Right lobe of liver (tissue), 4 donors: ENCODE measurements around the gene PLCB1.

Experiments
- POLR2A ChIP-seq: fragments of 450-650 bp; IDR thresholded peaks from one replicate; pipeline ENCODE4 v1.6.1; 2017; ENCODE audit warnings: antibody characterized with exemption, mild to moderate bottlenecking
- TF ChIP-seq, protein P1 (sequence below), 4 donors: fragments of 200-600 bp in 3 of 4; fragments of 450-650 bp in 1 of 4; IDR thresholded peaks; one replicate each; pipeline versions ENCODE4 v1.5.1 to v1.8.0; 2016 to 2022; ENCODE audit warnings: antibody characterized with exemption in 4 of 4, mild to moderate bottlenecking in 2 of 4
- donor health status: DM: no; HTN: no; CAD: no.
- donor health status: DM: no; HTN: no; CAD: no.
- donor health status: DM: no; HTN: yes; CAD: no.

DNA sequence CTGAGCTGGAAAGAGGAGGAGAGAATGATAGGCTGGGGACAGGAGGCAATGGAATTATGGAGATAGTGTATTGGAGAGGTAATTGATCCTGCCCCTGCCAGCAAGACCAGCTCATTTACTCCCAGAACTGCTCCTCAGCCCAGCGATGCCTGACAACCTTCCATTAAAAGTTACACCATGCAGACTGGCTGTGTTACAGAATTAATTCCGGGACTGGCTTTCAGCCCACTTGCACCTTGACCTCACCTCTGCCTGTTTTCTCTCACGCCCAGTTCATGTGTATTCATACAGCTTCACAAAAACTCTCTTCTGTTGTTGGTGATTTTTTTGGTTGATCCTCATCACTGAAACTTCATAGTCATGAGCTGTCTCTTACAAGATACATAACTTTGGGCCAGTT, 207.3 kb downstream of the PLCB1 start:
- TF ChIP-seq POLR2A = no peak
- TF ChIP-seq, protein P1, sequence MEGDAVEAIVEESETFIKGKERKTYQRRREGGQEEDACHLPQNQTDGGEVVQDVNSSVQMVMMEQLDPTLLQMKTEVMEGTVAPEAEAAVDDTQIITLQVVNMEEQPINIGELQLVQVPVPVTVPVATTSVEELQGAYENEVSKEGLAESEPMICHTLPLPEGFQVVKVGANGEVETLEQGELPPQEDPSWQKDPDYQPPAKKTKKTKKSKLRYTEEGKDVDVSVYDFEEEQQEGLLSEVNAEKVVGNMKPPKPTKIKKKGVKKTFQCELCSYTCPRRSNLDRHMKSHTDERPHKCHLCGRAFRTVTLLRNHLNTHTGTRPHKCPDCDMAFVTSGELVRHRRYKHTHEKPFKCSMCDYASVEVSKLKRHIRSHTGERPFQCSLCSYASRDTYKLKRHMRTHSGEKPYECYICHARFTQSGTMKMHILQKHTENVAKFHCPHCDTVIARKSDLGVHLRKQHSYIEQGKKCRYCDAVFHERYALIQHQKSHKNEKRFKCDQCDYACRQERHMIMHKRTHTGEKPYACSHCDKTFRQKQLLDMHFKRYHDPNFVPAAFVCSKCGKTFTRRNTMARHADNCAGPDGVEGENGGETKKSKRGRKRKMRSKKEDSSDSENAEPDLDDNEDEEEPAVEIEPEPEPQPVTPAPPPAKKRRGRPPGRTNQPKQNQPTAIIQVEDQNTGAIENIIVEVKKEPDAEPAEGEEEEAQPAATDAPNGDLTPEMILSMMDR (IDR thresholded peaks at IDR 0.05) = no peak
